Activated CD4-positive, alpha-beta T cell treated with anti-CD3 and anti-CD28 coated beads, Interleukin-2, amount 50 U/mL, for 16 hours (primary cell): ENCODE data around the gene SLC35A3.
A peak's percentile ranks its signal among the peaks of the same experiment; 100 is the strongest.
"Not testable (repeated sequence)": the region's sequence is repeated elsewhere in the genome, so short reads cannot be mapped to it uniquely, and the experiment has no call there.

Source experiments
- DNase-seq: peaks from one replicate; pipeline ENCODE4 v3.0.0-alpha.2; 2020

SLC35A3 gene

DNA sequence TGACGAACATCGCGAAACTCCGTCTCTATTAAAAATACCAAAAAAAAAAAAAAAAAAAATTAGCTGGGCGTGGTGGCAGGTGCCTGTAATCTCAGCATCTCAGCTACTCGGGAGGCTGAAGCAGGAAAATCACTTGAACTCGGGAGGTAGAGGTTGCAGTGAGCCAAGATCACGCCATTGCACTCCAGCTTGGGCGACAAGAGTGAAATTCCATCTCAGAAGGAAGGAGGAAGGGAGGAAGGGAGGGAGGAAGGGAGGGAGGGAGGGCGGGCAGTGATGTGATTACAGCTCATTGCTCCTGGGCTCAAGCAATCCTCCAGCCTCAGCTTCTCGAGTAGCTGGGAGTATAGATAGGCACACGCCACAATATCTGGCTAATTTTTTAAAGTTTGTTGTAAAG, 7.5 kb downstream of the SLC35A3 start:
- DNase-seq: not testable (repeated sequence)

GRCh38 chr1:99978218-99978617, 8.4 kb downstream of the SLC35A3 start:
- DNase-seq: no peak

DNA sequence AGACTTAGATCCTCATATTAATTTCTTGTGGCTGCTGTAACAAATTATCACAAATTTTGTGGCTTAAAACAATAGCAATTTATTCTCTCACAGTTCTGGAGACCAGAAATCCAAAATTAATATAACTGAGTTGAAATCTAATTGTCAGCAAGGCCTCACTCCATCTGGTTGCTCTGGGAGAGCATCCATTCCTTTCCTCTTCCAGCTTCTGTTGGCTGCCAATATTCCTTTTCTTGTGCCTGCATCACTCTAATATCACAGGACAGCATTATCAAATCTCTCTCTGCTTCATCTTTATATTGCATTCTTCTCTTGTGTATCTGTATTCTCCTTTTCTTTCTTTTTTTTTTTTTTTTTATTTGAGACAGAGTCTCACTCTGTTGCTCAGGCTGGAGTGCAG, 9.3 kb downstream of the SLC35A3 start:
- DNase-seq: no peak

DNA sequence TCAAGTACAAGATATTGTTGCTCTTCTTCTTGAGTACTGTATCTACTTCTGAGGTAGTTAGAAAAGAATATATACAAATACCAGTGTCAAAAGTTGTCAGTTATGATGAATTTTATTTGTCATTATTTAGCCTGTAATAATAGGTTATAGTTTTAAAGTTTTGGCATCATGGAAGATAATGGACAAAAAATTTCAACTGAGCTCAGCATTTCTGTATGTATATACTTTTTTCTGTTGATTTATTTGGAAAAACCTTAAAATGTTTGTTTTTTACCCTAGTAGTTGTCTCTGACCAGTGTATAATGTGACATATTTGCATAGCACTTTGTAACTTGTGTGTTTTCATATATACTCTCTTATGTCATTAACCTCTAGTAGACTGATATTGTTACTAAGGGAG, 11.1 kb downstream of the SLC35A3 start:
- DNase-seq: no peak

GRCh38 chr1:99986656-99987225, 16.9 kb downstream of the SLC35A3 start:
- no peak for DNase-seq

DNA sequence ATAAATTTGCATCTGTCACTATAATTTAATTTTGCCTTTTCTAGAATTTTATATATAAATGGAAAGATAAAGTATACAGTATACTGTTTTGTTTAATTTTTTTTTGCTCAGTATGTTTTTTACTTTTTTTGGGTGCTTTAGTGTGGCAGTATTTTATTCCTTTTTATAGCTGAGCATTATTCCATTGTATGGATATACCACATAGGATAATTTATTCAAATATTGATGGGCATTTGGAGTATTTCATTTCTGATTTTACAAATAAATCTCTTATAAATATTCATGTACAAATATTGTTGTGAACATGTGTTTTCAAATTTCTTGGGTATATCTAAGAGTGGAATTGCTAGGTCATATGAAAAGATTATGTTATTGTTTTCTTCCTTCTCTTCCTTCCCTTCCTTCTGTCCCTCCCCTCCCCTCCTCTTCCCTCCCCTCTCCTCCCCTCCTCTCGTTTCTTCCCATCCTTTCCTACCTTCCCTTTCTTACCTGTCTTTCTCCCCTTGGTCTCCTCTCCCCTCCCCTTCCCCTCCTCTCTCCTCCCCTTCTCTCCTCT, 18.5 kb downstream of the SLC35A3 start:
- DNase-seq: no peak

- DNase-seq: no peak
Measured at GRCh38 chr1:99992044-99992722, 22.4 kb downstream of the SLC35A3 start.

DNA sequence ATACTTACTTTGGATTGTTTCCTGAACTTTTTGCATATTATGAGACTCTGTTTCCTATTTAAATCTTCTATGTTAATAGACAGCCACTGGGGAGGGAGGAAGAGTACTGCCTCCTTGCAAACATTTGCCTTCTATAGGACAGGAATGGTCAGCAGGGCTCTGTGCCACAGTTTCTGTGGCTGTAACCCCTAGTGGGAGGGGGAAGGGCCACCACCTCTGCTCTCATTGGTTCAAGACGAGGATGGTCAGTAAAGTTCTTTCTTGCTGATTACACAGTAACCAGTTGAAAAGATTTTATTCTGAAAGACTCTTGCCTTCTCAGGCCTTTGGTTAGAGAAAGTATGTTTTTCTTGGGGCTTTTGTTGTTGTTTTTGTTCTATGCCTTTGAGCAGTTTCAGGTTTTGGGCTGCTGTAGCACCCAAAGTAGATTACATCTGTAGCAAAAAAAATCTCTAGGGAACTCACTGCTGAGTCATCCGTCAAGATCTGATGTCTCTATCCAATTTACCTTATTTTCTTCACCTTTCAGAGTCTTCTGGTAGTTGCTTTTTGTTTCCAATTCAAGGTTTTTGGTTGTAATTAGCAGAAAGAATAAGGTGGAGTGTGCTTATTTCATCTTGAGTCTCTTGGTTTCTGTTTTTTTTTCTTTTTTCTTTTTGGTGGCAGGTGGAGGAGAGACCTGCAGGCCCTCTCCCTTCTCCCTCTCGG, 23.1 kb downstream of the SLC35A3 start:
- no peak for DNase-seq

DNA sequence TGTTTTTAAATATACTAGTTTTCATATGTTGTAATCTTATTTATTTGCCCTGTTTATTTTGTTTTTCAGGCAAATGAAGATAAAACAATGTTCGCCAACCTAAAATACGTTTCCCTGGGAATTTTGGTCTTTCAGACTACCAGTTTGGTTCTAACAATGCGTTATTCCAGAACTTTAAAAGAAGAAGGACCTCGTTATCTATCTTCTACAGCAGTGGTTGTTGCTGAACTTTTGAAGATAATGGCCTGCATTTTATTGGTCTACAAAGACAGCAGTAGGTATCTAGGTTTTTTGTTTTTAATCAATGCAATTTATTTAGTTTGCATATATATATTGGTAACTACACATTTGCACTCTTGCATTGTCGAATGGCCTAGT, 23.7 kb downstream of the SLC35A3 start:
- DNase-seq: no peak

GRCh38 chr1:99994496-99994895, 24.7 kb downstream of the SLC35A3 start:
- DNase-seq: no peak

GRCh38 chr1:99996951-99997350, 27.2 kb downstream of the SLC35A3 start:
- no peak for DNase-seq

DNA sequence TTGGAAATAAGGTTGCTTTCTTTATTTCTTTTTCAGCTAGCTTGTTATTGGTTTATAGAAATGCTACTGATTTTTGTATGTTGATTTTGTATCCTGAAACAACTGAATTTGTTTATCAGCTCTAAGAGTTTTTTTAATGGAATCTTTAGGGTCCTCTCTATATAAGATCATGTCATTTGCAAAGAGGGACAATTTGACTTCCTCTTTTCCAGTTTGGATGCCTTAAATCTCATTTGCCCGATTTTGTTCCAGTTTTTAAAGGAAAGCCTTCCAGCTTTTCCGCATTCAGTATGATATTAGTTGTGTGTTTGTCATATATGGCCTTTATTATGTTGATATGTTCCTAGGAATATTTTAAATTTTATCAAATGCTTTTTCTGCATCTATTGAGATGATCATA, 31.7 kb downstream of the SLC35A3 start:
- DNase-seq: no peak

DNA sequence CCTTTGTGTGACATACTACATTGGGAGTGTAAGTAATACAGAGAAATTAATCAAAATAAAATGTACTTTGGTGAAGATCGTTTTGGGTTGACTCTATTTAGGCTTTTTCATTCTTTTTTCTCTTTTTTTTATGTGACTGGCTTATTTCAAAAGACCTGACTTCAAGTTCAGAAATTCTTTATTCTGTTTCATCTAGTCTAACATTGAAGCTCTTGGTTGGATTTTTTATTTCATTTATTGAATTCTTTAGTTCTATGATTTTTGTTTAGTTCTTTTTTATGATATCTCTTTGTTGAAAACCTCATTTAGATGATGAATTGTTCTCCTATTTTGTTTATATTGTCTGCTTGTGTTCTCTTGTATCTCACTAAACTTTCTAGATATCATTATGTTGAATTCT, 35.6 kb downstream of the SLC35A3 start:
- DNase-seq: no peak

DNA sequence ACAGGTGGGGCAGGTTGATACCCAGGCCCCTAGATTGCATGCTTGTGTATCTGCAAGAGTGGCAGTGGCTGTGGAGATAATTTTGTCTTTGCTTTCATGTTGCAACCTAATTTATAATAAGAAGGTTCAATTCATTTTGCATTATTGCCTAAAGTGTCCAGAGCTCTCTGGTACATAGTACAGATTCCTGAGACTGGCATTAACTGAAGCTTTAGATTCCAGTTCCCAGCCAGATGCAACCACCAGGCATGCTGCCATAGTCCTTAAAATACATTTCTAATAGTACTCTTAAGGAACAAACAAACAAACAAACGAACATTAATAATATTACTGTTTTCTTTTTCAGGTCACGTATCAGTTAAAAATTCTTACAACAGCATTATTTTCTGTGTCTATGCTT, 36.9 kb downstream of the SLC35A3 start:
- no peak for DNase-seq

- DNase-seq: no peak
Measured at GRCh38 chr1:100009458-100009857, 39.7 kb downstream of the SLC35A3 start.

- DNase-seq: no peak
Measured at GRCh38 chr1:100010804-100011203, 41.0 kb downstream of the SLC35A3 start.

DNA sequence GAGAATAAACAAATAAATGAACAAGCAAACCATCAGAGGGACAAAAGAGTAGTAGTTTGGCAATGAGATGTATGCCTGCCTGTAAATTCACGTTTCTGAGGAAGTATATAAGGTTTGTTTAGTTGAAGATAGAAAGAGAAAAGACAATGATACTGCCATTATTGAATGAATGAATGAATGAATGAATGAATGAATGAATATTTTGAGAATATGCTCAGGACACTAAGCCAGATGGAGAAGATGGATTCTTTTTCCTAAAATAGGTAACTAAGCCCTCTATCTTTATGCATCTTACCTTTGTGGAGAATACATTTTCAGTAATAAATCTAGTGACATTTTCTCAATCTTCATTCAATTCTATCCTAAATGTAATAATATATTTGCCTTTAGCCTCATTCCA, 49.4 kb downstream of the SLC35A3 start:
- no peak for DNase-seq

GRCh38 chr1:100023482-100023881, 53.7 kb downstream of the SLC35A3 start:
- no peak for DNase-seq

DNA sequence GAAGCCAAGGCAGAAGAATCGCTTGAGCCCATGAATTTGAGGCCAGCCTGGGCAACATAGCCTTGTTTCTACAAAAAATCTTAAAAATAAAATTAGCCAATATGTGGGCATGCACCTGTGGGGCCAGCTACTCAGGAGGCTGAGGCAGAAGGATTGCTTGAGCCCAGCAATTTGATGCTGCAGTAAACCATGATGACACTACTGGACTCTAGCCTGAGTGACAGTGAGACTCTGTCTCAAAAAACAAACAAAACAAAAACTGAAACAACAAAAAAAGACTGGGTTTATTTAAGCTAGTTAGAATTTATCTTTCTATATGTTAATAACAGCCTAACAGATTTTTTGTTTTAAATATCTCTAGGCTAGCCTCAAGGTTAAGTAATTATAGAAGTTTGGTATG, 57.4 kb downstream of the SLC35A3 start:
- no peak for DNase-seq

DNA sequence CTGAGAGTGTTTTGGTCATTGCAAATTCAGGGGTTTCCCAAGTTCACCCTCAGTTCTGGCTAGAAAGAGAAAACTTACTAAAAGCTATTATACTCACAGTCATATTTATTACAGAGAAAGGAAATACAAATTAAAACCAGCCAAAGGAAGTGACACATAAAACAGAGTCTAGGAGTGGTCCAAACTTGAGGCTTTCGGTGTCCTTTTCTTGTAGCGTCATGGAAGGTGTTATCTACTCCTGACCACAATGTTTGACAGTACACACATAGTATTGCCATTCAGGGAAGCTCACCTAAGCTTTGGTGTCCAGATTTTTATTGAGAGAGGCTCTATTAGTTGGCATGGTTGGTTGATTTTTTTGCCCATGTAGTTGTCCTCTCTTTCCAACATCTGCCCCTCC, 59.0 kb downstream of the SLC35A3 start:
- peak; percentile 60 for DNase-seq

- DNase-seq: peak; percentile 19
Measured at GRCh38 chr1:100034470-100034869, 64.7 kb downstream of the SLC35A3 start.

DNA sequence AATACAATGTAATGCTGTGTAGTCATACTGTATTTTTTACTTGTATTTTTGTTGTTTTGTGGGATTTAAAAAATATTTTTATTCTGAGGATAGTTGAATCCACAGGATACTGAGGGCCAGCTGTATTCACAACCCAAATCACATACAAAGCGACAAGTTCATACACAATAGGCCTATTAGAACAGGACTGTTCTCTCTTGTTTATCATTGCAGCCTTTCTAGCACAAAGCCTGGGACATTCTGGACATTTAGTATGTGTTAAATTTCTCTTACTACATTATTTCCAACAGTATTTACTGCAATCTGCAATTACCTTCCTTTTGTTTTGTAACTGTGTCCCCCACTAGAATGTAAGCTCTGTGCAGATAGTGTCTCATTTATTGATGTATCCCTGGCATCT, 65.4 kb downstream of the SLC35A3 start:
- DNase-seq: no peak

DNA sequence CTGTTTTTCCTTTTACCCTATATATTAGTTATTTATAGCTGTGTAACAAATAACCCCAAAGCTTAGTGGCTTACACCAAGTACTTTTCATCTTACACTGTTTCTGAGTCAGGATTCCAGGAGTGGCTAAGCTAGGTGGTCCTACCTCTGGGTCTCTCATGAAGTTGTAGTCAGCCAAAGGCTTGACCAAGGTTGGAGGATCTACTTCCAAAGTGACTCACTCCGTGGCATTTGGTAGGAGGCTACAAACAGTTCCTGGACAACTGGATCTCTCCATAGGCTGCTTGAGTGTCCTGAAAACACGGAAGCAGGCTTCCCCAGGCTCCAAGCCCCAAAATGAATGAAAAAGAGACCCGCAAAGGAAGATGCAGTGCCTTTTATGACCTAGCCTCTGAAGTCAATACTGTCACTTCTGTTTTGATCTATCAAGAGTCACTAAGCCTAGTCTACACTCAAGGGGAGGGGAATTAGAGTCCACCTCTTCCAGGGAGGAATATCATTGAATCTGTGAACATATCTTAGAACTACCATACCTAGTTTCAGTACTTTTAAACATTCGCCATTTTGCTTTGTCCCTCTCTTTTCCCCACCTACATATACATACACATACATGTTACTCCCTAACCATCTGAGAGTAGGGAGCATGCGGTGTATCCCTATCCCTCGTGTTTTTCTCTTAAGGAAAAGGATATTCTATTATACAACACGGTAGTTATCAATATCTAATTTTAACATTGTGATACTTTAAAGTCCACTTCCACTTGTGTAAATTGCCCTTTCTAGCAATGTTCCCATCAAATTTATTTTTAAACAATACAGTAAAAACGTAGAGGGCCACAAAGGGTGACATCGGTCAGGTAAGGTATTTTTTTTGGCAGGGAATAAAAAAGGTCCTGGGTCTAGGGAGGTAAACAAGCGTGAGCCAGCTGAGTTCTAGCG, 67.2 kb downstream of the SLC35A3 start:
- peak; percentile 9 for DNase-seq
